GM12878 (cell line): ENCODE results near the gene PTPRD.

Source experiments
- ASH2L ChIP-seq: fragments of 300-600, 200-600 bp; sonication (generic); IDR thresholded peaks from 2 replicates; pipeline ENCODE4 v1.6.1; 2017; ENCODE audit warnings: low read depth, mild to moderate bottlenecking, borderline replicate concordance
- CEBPB ChIP-seq, 2 experiments: fragments of 150-350 bp in 1 of 2; IDR thresholded peaks; 2 replicates each; pipeline ENCODE4 v1.6.1; 2012 to 2014; ENCODE audit warnings: low read depth in 2 of 2, low read length in 2 of 2, borderline replicate concordance in 1 of 2, inconsistent platforms in 1 of 2
- CTCF ChIP-seq, 3 experiments: IDR thresholded peaks in 2 of 3; conservative IDR thresholded peaks in 1 of 3; 2 replicates each; pipeline ENCODE4 v1.5.1; 2011; ENCODE audit warnings: low read depth in 3 of 3, low read length in 3 of 3, mild to moderate bottlenecking in 3 of 3, control low read depth in 2 of 3, moderate library complexity in 2 of 3, inconsistent platforms in 1 of 3, mixed read lengths in 1 of 3; ENCODE audit not compliant: control insufficient read depth in 2 of 3, insufficient read depth in 1 of 3; ENCODE audit errors: extremely low read depth in 1 of 3
- CUX1 ChIP-seq: IDR thresholded peaks from 2 replicates; pipeline ENCODE4 v1.6.1; 2012; ENCODE audit warnings: improper control_type of control experiment, low read depth, low read length; ENCODE audit not compliant: insufficient replicate concordance
- EZH2 ChIP-seq: IDR thresholded peaks from 2 replicates; pipeline ENCODE4 v1.6.1; 2012; ENCODE audit warnings: low read depth, mild to moderate bottlenecking, control low read depth, inconsistent platforms, low read length, borderline replicate concordance; ENCODE audit not compliant: control insufficient read depth
- JUND ChIP-seq: IDR thresholded peaks from 2 replicates; pipeline ENCODE4 v1.6.1; 2012; ENCODE audit warnings: low read depth, mild to moderate bottlenecking, low read length, improper control_type of control experiment, moderate library complexity
- MEF2A ChIP-seq: IDR thresholded peaks from 2 replicates; pipeline ENCODE4 v1.6.1; 2011; ENCODE audit warnings: low read depth, mild to moderate bottlenecking, low read length, moderate library complexity; ENCODE audit not compliant: insufficient read depth
- POLR2A ChIP-seq: IDR thresholded peaks from 2 replicates; pipeline ENCODE4 v1.6.1; 2011; ENCODE audit warnings: low read depth, mild to moderate bottlenecking, low read length
- POLR2AphosphoS5 ChIP-seq: IDR thresholded peaks from 2 replicates; pipeline ENCODE4 v1.6.1; 2011; ENCODE audit warnings: mild to moderate bottlenecking, low read length, inconsistent platforms
- REST ChIP-seq: IDR thresholded peaks from 2 replicates; pipeline ENCODE4 v1.6.1; 2012; ENCODE audit warnings: mild to moderate bottlenecking, low read depth, low read length
- SIN3A ChIP-seq: IDR thresholded peaks from 2 replicates; pipeline ENCODE4 v1.6.1; 2012; ENCODE audit warnings: low read depth, low read length, improper control_type of control experiment
- SIX5 ChIP-seq: IDR thresholded peaks from 2 replicates; pipeline ENCODE4 v1.6.1; 2011; ENCODE audit warnings: mild to moderate bottlenecking, low read depth, low read length, moderate library complexity; ENCODE audit not compliant: severe bottlenecking
- SMARCA5 ChIP-seq: fragments of 450-650 bp; IDR thresholded peaks from 2 replicates; pipeline ENCODE4 v1.6.1; 2017; ENCODE audit warnings: mild to moderate bottlenecking
- SMC3 ChIP-seq: IDR thresholded peaks from 2 replicates; pipeline ENCODE4 v1.6.1; 2011; ENCODE audit warnings: low read length, improper control_type of control experiment, borderline replicate concordance

DNA sequence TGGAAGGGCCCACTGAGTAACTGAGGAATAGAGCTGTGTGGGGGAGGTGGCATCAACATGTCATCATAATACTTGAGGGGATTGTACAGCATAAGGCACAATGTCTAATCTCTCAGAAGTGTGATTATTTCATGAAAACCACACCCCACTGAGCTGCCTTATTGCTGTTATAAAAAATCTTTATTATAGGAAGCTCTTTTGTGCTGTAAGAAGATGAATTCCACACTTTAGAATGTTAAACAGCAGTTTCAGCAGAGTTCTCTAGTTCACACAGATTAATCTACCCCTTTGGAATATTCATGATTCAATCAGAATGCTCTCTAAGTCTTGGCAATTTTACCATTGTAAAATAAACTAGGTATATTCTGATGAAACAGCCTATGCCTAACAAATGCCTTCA is 1389.6 kb downstream of the PTPRD start:
- TF ChIP-seq SIX5 = no peak
- no peak for TF ChIP-seq POLR2AphosphoS5
- no peak for TF ChIP-seq CTCF (IDR thresholded peaks at IDR 0.05 in 2 of 3, conservative IDR thresholded peaks at IDR 0.05 in 1 of 3; ENCODE audit: control insufficient read depth in 2 of 3, extremely low read depth in 1 of 3, insufficient read depth in 1 of 3, low read depth in 3 of 3, low read length in 3 of 3)
- no peak for TF ChIP-seq ASH2L
- no peak for TF ChIP-seq SIN3A
- no peak for TF ChIP-seq SMC3
- TF ChIP-seq JUND = no peak
- no peak for TF ChIP-seq REST
- no peak for TF ChIP-seq MEF2A
- no peak for TF ChIP-seq POLR2A
- no peak for TF ChIP-seq EZH2
- no peak for TF ChIP-seq CEBPB (IDR thresholded peaks at IDR 0.05; ENCODE audit: borderline replicate concordance in 1 of 2, low read depth in 2 of 2, low read length in 2 of 2)
- TF ChIP-seq SMARCA5 = no peak
- no peak for TF ChIP-seq CUX1
